Sciatic nerve (tissue), 2 donors: ENCODE results near the gene ITPK1. TPM values are rescaled to one million over a fixed set of nuclear protein-coding genes. Genes with fewer than 3 reads are reported as not detected.
"Not testable (repeated sequence)": the region's sequence is repeated elsewhere in the genome, so short reads cannot be mapped to it uniquely, and the experiment has no call there.

Experiments
- ATAC-seq: fragments of 200-7000 bp; cut with Tn5 transposase; one replicate; pipeline ENCODE4 v1.9.1; 2020; ENCODE audit warnings: mild to moderate bottlenecking, moderate library complexity
- DNase-seq: peaks from one replicate; pipeline ENCODE4 v3.0.0-alpha.2; 2020; ENCODE audit warnings: low spot score
- intact Hi-C: fragments of 100-400 bp; cut with DNase I; formaldehyde crosslinking; loops from one replicate; pipeline ENCODE4 v1.14.2; 2022
- total RNA-seq: library from RNA; stranded (reverse); fragmentation: NEBNext Ultra II Directional; extraction: Animal tissue kit (Norgen Biotek cat#: 25700); gene quantifications from one replicate; pipeline ENCODE4 v1.2.1, GENCODE V29; 2021
- donor health status: DM: no; HTN: no; CAD: no.
- donor health status: DM: no; HTN: no; CAD: no.

Gene ITPK1
- total RNA-seq, 1 donor from 2014 or later, result 118 TPM

DNA sequence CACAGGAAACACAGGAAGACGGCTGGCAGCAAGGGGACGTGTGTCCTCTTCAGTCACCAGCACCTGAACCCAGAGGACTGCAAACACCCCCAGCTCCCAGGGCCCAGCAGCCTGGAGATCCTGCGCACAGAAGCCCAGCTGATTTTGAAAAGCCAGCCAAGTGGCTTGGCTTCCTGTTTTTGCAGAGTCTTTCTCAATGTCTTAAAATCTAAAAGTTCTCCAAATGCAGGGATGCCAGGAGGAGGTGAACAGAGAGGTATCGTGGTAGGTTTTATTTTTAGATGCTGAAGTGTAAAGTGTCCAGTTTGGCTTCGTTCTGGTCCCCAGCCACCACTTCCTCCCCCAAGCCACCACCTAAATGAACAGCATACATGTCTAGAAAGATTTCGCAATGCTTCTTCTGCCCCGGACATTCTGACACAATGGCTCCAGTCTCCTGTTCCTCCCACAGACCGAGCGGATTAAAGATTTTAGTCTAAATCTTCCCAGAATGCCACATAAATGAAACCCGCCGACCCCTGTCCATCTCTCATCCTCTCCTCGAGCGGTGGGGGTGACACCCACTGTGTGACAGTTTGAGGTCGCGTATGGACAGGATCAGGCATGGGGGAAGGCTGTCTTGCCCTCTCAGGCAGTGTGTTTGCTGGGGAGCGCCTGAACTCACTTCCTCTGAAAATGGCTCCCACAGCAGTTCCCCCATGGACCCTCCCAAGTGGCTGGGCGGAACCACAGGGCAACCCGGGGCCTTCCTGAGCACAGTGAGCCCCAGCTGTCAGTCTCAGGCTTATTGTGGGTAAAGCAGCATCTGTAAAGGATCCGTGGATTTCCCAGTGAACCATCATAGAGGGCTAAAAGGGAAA, 41.6 kb downstream of the ITPK1 start:
- DNase-seq (no peak), ATAC-seq (peak; percentile 88)

DNA sequence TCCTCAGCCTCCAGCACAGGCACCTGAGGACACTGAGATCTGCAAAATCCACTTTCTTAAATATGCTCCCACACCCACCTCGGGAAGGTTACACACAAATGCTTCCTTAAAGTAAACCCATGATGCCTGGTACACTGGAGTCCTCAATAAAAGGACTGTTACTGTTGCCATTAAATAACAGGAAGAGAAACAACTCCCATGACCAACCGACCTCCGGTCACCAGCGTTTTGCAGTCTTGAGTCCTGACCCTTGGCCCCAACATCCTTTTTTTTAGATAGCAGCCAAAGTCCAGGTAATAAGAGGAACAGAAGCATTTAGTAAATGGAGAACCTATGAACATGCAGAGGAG, 42.4 kb downstream of the ITPK1 start:
- intact Hi-C loops, result no loop called here
- ATAC-seq, result peak; percentile 4
- no peak for DNase-seq

More for the DNA sequence above, 41.6 kb downstream of the ITPK1 start:
- intact Hi-C loops, result no loop called here

DNA sequence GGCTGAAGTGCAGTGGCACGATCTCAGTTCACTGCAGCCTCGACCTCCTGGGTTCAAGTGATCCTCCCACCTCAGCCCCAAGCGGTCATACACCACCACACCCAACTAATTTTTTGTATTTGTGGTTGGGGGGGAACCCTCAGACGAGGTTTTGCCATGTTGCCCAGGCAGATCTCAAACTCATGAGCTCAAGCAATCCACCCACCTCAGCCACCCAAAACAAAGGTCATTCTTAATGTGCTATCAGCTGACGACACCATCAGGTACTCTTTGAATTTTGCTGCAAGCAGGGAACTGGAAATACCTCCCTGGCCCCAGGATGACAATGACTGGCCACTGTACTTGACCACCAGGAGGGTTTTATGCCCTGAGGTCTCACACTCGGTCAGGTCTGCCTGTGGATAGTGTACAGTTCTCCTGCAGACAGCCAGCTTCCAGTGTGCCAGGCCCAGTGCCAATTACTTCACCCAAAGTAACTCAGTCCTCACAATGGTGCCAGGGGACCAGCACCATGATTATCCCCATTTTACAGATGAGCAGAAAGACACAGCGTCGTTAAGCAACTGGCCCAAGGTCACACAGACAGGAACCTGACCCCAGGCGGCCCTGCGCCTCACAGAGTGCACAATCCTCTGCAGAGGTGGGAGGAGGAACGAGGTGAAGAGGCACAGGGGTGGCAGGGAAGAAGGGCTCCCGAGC, 42.9 kb downstream of the ITPK1 start:
- no peak for DNase-seq
- intact Hi-C loops, result no loop called here
- ATAC-seq, result no peak

DNA sequence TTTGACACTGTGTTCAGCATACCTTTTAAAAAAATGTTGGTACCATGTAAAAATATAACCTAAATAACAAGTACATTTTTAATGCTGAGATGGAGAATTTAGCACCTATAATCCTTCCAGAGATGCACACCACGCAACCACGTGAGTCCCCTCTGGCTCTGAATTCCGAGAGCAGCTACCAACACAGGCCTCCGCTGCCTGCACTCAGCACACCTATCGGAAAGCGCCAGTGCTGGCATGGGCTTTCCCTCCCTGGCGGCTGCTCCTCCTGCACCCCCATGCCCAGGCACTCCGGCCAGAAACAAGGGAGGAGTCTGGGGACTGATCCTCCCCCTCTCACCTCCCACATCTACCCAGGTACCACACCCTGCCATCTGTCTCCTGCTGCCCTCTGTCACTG, 47.0 kb downstream of the ITPK1 start:
- intact Hi-C loops, result no loop called here
- DNase-seq, result no peak
- ATAC-seq, result no peak

DNA sequence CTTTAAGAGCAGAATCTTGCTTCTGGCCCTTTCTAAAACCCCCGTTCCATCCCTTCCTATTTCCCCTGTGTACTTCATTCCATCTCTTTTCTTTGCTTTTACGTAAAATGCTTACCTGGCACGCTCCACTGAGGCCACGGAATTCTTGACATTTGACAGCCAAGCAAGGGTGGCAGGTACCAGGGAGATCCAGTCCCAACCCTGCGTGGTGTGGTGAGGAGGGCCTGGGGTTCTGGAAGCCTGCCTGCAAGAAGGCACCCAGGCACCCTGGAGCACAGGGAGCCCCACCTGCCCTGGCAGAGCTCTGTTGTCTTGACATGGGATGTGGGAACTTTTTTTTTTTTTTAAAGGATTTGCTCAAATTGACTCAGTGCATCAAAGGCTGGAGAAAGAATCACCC, 48.6 kb downstream of the ITPK1 start:
- intact Hi-C loops, result no loop called here
- no peak for ATAC-seq
- DNase-seq, result no peak

DNA sequence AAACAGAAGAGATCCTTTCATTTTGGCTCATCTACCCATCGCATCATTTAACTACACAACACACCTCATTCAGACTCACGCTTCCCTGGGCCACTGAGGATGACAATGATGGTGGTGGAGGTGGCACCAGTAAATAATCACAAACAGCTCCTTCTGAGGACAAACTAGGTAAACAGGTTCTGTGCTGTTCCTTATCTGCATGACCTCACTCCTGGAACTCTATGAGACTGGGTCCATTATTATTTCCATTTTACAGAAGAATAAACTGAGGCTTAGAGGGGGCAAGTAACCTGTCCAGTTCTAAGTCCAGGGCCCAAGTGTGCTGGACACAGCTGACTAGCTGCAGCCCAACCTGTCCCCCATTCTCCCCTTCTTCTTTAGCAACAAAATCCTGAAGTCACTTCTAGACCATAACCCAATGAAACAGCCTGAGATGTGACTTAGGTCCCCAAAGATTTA, 50.4 kb downstream of the ITPK1 start:
- ATAC-seq (no peak), DNase-seq (no peak)
- intact Hi-C loops, result no loop called here

DNA sequence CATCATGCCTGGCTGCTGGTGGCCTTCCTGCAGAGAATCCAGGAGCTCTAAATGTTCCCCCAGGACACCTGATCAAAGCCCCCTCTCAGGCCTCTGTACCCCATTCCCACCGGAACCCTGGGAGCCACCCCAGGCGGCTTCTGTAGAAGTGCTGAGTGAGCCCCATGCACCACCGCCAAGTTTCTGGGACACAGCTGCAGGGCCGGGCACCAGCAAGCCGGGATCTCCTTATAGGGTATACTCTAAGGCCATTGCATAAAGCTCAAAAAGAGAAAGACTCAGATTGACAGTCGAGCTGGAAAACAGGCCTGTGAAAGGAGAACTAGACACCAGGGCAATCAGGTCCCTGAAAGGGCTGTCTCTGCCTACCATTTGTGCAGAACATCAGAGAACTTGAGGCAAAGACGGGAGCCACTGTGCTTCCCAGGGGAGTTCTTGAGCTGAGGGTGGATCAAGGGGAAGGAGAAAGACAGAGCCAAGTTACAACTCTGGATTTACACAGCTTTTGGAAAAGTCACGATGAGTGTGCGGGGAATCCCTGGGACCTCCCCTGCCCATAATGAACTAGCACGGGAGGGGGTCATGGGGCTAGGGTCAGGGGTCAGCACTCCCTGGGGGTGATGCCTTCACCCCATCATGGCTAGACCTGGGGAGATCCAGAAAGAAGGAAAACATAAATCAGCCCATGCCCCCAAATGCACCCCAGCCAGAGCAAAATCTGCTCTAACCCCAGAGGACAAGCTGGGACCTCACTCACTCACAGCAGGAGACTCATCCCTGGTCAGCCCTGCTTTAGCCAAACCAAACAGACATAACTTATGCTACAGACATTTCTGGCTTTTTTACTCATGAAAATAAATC, 51.1 kb downstream of the ITPK1 start:
- intact Hi-C loops, result no loop called here
- DNase-seq (no peak), ATAC-seq (no peak)

DNA sequence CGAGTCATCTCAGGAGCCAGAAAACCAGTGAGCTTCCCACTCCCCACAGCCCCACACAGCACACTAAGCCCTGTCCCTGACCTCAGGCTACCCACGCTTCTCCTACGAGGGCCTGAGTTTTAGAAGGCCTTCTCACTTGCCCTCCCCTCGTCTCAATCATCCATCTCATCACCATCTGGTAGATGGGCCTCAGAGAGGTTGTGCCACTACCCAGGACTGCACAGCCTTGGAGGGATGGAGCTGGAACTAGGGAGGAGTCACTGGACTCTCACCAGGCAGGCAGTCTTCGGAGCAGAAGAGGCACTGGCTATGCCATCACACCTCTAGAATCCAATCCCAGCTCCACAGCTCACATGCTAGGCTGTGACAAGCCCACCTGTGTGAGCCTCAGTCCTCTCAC, 52.3 kb downstream of the ITPK1 start:
- intact Hi-C loops, result no loop called here
- DNase-seq, result no peak
- ATAC-seq, result no peak

DNA sequence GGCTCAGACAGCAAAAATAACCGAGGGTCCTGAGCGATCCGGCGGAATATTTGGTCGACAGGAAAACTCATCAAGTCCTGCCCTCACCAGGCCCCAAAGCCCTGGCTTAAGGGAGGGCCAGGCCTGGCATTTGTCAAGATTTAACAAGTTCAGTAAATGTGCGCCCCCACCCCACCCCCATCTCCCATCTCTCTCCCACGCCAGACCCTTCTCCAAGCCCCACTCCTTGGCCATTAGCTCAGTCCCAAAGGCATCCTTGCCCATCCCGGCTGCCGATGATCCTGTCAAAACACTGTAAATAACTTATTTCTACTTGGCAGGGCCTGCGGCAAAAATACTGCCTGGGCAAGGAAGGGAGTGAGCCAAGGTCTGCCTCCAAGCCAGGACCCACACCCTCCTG, 52.8 kb downstream of the ITPK1 start:
- intact Hi-C loops, result no loop called here
- no peak for DNase-seq
- ATAC-seq, result no peak

DNA sequence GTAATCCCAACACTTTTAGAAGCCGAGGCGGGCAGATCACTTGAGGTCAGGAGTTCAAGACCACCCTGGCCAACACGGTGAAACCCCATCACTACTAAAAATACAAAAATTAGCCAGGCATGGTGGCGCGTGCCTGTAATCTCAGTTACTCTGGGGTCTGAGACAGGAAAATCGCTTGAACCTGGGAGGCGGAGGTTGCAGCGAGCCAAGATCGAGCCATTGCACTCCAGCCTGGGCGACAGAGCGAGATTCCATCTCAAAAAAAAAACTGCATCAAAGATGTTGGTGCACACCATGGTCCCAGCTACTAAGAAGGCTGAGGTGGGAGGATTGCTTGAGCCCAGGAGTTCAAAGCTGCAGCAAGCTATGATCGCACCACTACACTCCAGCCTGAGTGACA, 53.7 kb downstream of the ITPK1 start:
- intact Hi-C loops, DNase-seq, ATAC-seq: not testable (repeated sequence)

DNA sequence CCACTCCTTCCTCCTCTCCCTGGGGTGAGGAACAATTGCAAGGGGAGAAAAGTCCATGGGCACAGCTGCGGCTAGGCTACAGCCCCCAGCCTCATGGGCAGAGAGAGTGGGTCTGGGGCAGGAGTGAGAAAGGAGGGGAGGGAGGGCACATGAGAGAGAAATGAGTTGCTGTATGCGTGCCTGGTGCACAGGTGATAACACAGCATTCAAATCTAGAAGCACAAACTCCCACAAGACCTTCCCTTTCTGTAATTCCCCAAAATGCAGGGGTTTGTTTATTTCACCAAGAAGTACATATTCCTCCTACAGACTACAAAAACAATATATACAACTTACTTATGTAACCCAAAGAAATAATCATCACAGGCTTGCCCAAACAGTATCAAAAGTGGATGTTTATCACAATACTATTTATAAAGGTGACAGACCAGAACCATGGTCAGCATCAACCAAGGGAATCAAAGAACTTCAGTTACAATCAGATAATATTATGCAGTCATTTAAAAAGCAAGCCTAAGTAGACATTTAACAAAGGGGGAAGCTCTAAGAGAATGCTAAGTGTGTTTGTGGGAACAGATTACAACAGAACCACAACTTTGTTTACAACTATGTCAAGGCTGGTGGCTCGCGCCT, 54.2 kb downstream of the ITPK1 start:
- intact Hi-C loops, result no loop called here
- ATAC-seq (no peak), DNase-seq (no peak)

DNA sequence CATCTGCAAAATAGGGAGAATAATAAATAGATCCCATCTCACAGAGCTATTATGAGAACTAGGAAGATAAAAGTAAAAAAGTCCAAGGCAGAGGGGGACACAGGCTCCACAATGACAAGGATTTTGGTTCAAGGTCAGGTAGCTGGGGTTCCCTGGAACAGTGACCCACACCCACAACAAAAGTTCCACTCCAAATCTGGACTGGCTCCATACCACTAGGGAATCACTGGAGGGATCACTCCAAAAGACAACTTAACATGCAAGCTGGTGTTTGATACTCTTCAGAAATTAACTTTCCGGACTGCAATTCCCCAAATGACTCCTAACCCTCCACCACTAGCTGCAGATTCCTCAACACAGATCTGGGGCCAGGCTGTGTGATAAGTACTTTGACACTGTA, 54.9 kb downstream of the ITPK1 start:
- ATAC-seq, result no peak
- DNase-seq, result no peak
- intact Hi-C loops, result no loop called here

DNA sequence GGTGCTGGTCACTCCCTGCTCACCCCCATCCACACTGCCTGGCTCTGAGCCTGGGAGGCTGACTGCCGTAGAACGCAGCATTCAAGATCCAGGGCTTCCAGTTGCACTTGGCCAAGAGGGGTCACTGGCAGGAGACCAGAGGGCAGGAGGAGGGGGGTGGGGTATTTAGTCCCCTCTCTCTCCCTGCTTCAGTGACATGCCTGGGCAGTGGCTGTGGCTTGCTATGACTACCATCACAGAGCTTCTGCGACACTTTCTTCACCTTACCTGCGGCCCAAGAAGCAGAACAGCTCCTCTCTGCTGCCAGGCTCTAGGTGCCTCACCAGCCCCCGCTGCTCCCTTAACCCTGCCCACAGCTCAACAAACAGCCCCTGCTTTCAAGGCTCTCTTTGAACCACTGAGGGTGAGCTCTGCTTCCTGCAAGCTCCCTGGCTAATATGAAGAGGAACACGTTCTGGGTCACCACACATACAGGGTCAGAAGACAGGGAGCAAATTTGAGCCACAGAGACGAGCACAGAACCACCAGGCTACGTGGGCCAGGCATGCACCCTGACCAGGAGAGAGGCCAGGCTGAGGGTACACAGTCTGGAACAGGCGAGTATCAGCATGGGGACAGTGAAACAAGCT, 55.7 kb downstream of the ITPK1 start:
- intact Hi-C loops, result no loop called here
- DNase-seq (peak; percentile 80), ATAC-seq (peak; percentile 41)

DNA sequence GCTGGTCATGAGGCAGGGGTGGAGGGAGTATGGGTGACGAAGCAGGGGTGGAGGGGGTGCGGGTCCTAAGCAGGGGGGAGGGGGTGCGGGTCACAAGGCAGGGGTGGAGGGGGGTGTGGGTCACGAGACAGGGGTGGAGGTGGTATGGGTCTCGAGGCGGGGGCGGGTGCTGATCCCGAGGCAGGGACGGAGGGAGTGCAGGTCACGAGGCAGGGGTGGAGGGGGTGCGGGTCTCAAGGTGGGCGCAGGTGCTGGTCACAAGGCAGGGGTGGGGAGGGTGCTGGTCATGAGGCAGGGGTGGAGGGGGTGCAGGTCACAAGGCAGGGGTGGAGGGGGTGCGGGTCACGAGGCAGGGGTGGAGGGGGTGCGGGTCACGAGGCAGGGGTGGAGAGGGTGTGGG, 56.5 kb downstream of the ITPK1 start:
- intact Hi-C loops, result no loop called here
- DNase-seq (no peak), ATAC-seq (no peak)

DNA sequence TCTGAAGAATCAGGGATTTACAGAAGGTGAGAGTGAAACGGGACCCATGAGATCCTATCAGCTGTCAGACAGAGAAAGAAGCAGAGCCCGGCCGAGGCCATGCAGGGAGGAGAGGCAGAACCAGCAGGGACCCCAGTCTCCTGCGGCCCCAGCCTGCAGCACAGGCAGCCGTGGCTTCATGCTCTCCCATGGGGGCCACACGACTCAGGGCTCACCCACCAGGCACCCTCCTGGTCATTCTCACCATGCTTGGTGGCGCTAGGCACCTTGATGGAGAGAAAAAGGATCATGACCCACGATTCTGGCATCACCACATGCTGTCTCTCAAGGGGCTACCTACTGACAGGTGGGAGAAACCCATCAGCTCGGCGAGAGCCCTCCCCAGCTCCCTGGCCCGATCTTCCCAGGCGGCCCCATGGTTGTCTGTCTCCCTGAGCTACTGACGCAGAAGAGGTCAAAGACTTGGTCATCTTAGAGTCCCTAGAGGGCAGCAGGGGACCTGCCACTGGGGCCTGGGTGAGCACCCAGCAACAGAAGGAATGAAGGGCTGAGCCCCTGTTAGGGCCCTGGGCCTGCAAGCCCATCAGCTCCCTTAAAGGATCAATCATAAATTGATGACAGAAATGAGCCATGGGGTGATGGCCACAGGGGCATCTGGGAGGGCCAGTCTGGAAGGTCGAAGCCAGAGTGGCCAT, 58.0 kb downstream of the ITPK1 start:
- ATAC-seq, result peak; percentile 13
- no peak for DNase-seq
- intact Hi-C loops, result no loop called here

DNA sequence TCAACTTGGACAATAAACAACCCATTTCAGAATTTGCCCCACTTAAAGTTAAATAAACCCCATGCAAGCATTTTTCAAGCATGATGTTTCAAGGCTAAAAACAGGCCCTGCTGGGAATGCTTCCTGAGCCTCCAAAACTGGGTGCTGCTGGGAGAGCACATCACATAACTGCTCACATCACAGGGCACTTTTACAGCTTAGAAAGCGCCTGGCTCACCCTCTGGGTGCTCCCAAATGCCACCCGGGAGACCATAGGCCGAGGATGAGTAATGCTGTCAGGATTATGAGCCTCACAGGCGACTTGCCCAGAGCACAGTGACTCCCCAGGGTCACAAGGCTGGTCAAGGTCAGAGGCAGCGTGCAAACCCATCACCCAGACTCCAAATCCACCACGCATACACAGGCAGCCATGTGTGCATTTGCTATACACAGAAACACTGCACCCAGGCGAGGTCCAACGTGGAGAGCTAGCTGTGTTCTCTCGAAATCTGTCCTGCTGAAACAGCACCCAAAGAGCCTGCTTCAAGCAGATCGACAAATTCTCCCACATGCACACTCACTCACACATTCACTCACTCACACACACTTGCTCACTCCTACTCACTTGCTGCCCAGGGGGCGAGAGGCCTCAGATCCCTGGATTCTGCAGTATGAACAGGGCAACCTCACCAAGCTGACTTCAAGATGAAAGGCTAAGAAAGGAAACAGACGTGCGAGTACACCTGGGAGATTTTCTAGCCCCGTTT, 58.7 kb downstream of the ITPK1 start:
- DNase-seq (no peak), ATAC-seq (peak; percentile 4)
- intact Hi-C loops, result no loop called here

DNA sequence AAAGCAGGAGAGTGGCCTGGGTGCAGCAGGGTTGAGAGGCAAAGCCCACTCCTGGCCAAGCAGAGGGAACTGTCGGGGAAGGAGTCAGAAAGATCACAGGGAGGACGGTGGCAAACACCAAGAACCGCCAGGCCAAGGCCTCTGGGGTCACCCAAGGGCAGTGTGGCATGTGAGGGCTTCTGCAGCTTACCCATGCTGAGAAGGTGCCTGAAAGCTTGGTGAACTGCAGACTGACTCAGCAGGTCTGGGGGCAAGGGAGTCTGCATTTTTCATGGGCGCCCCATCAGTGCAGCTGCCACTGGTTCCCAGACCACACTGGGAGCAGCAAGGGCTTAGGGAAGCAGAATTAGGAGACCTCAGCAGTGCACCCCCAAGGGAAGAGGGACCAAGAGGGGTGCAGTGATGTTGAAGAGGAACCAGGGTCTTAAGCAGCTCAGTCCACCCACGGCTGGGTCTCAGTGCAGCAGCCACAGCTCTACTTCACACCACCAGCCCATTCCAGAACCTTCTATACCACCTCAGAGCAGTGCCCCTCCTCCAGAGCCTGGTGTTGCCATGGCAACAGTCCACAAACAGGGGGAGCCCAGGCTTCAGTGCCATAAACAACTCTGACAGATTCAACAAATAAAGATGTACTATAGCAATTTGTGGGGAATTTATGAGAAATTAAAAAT, 59.4 kb downstream of the ITPK1 start:
- intact Hi-C loops, result no loop called here
- ATAC-seq (peak; percentile 23), DNase-seq (no peak)
